ENCODE results near the gene CUBN.

CUBN gene

DNA sequence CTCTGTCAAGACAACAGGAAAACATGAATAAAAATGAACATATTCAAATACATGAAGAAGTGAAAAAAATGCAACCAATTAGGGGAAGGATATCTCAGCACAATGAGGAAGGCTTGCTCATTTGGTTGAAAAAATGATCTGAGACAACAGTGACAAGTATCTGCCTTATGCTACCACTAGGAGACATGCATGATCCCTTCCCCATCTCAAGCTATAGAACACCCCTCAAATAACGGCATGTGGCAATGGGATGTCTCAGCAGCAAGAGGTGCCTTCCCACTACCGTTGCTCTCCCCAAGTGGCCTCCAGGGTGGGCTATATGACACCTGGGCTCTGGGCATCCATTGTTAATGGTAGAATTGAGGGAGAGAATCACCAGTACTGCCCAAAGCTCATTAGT is 214.3 kb downstream of the CUBN start:
- ChIA-PET CTCF (interaction anchor here (1.1 kb wide), 1 partner anchor 10 kb away, joined by 4 read pairs; no protein-coding TSS in a partner anchor), POLR2A (no interaction called here)
- Histone ChIP-seq H3K4me3 (ENCODE audit: control insufficient read depth in 1 of 7, extremely low read depth in 1 of 7, insufficient read depth in 4 of 7, low read depth in 2 of 7, low read length in 6 of 7) (no peak overlapping the region), H3K36me3 (ENCODE audit: control insufficient read depth in 4 of 4, insufficient read depth in 4 of 4, low read length in 3 of 4) (no peaks in the 10 kb centered on the region), H3K4me1 (ENCODE audit: control extremely low read depth in 1 of 4, control insufficient read depth in 4 of 4, insufficient read depth in 4 of 4, low read length in 3 of 4) (peaks cover 5 to 15% (median 14%) of the 10 kb centered on the region in 4 experiments), H3K27me3 (replicated peaks in 2 of 5; ENCODE audit: control insufficient read depth in 4 of 5, insufficient read depth in 5 of 5, low read length in 4 of 5) (no peaks in the 10 kb centered on the region), H3K27ac (ENCODE audit: insufficient read depth in 1 of 2, low read depth in 1 of 2, low read length in 2 of 2, poor library complexity in 1 of 2, severe bottlenecking in 2 of 2) (no peak overlapping the region), H3K9me3 (ENCODE audit: control extremely low read depth in 1 of 5, control insufficient read depth in 4 of 5, insufficient read depth in 2 of 5, low read depth in 1 of 5, low read length in 4 of 5) (no peaks in the 10 kb centered on the region)
- peak; percentile 60 to 87 (median 78) for DNase-seq
- WGBS (ENCODE audit: insufficient coverage) = no CpG with 5 or more reads among the region's 2 CpGs

GRCh38 chr10:16913266-16913665 is 216.3 kb downstream of the CUBN start:
- ChIA-PET CTCF (no interaction called here), POLR2A (no interaction called here)
- H3K4me3 ChIP-seq (ENCODE audit: control insufficient read depth in 1 of 7, extremely low read depth in 1 of 7, insufficient read depth in 4 of 7, low read depth in 2 of 7, low read length in 6 of 7) = no peak overlapping the region
- DNase-seq = no peak
- WGBS (ENCODE audit: insufficient coverage) = 91% methylated on average over 4 of the region's 4 CpGs
- no peaks in the 10 kb centered on the region for H3K9me3 ChIP-seq (ENCODE audit: control extremely low read depth in 1 of 5, control insufficient read depth in 4 of 5, insufficient read depth in 2 of 5, low read depth in 1 of 5, low read length in 4 of 5)
- no peaks in the 10 kb centered on the region for H3K36me3 ChIP-seq (ENCODE audit: control insufficient read depth in 4 of 4, insufficient read depth in 4 of 4, low read length in 3 of 4)
- no peaks in the 10 kb centered on the region for H3K27me3 ChIP-seq (replicated peaks in 2 of 5; ENCODE audit: control insufficient read depth in 4 of 5, insufficient read depth in 5 of 5, low read length in 4 of 5)
- no peak overlapping the region for H3K27ac ChIP-seq (ENCODE audit: insufficient read depth in 1 of 2, low read depth in 1 of 2, low read length in 2 of 2, poor library complexity in 1 of 2, severe bottlenecking in 2 of 2)
- peaks cover 5 to 24% (median 22%) of the 10 kb centered on the region in 4 experiments for H3K4me1 ChIP-seq (ENCODE audit: control extremely low read depth in 1 of 4, control insufficient read depth in 4 of 4, insufficient read depth in 4 of 4, low read length in 3 of 4)

GRCh38 chr10:16910793-16911164 is 218.8 kb downstream of the CUBN start:
- DNase-seq = peak; percentile 70 to 90 (median 85)
- WGBS (ENCODE audit: insufficient coverage) = 0% methylated on average over 3 of the region's 4 CpGs
- no peaks in the 10 kb centered on the region for H3K36me3 ChIP-seq (ENCODE audit: control insufficient read depth in 4 of 4, insufficient read depth in 4 of 4, low read length in 3 of 4)
- no peak overlapping the region for H3K27ac ChIP-seq (ENCODE audit: insufficient read depth in 1 of 2, low read depth in 1 of 2, low read length in 2 of 2, poor library complexity in 1 of 2, severe bottlenecking in 2 of 2)
- ChIA-PET POLR2A (interaction anchor here (0.7 kb wide), 1 partner anchor 327 kb away, joined by 3 read pairs; no protein-coding TSS in a partner anchor), CTCF (no interaction called here)
- H3K4me1 ChIP-seq (ENCODE audit: control extremely low read depth in 1 of 4, control insufficient read depth in 4 of 4, insufficient read depth in 4 of 4, low read length in 3 of 4) = peaks cover 5 to 39% (median 24%) of the 10 kb centered on the region in 4 experiments
- H3K4me3 ChIP-seq (ENCODE audit: control insufficient read depth in 1 of 7, extremely low read depth in 1 of 7, insufficient read depth in 4 of 7, low read depth in 2 of 7, low read length in 6 of 7) = peak overlapping the region in 2 of 7 experiments; percentile 10 to 17
- H3K27me3 ChIP-seq (replicated peaks in 2 of 5; ENCODE audit: control insufficient read depth in 4 of 5, insufficient read depth in 5 of 5, low read length in 4 of 5) = no peaks in the 10 kb centered on the region
- no peaks in the 10 kb centered on the region for H3K9me3 ChIP-seq (ENCODE audit: control extremely low read depth in 1 of 5, control insufficient read depth in 4 of 5, insufficient read depth in 2 of 5, low read depth in 1 of 5, low read length in 4 of 5)

DNA sequence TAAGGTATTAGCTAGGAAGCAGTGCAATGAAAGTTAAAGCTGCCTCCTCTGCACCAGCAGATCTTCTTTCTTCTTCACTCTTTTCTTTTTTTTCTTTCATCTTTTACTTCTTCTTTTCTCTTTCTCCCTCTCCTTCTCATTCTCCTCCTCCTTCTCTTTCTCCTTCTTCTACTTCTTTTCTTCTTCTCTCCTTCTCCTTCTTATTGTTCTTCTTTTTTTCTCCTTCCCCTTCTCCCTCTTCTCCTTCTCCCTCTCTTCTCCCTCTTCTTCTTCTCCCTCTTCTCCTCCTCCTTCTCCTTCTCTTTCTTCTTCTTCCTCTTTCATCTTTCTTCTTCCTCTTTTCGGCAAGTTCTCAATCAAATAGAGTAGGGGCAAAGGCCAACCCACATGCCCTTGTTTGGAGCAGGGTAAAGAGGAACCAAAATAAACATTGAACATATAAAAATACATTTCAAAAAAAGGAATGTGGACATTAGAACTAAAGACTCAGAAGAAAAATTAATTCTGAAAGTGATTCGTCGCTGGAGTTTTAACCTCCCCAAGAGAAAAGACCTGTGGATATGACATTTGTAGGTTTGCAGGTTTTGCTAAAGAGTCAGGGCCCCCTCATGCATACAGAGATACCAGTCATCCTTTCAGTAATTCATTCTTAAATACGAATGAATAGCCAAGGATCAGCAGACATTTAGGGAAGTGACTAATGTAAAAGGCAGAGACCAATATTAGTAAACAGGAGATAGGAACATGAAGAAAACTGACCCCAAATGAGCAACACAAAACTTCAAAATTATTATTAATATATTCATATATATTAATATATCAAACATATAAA is 219.4 kb downstream of the CUBN start:
- CTCF ChIA-PET = no interaction called here
- Histone ChIP-seq H3K36me3 (ENCODE audit: control insufficient read depth in 4 of 4, insufficient read depth in 4 of 4, low read length in 3 of 4) (no peaks in the 10 kb centered on the region), H3K4me3 (ENCODE audit: control insufficient read depth in 1 of 7, extremely low read depth in 1 of 7, insufficient read depth in 4 of 7, low read depth in 2 of 7, low read length in 6 of 7) (peak overlapping the region in 3 of 7 experiments; percentile 2 to 25 (median 11)), H3K27me3 (replicated peaks in 2 of 5; ENCODE audit: control insufficient read depth in 4 of 5, insufficient read depth in 5 of 5, low read length in 4 of 5) (no peaks in the 10 kb centered on the region), H3K9me3 (ENCODE audit: control extremely low read depth in 1 of 5, control insufficient read depth in 4 of 5, insufficient read depth in 2 of 5, low read depth in 1 of 5, low read length in 4 of 5) (no peaks in the 10 kb centered on the region), H3K27ac (ENCODE audit: insufficient read depth in 1 of 2, low read depth in 1 of 2, low read length in 2 of 2, poor library complexity in 1 of 2, severe bottlenecking in 2 of 2) (peak overlapping the region in 1 of 2 experiments; percentile 73), H3K4me1 (ENCODE audit: control extremely low read depth in 1 of 4, control insufficient read depth in 4 of 4, insufficient read depth in 4 of 4, low read length in 3 of 4) (peaks cover 5 to 37% (median 21%) of the 10 kb centered on the region in 4 experiments)
- no CpG with 5 or more reads among the region's 4 CpGs for WGBS (ENCODE audit: insufficient coverage)
- peak; percentile 46 to 84 (median 72) for DNase-seq
- POLR2A ChIA-PET = interaction anchor here (0.7 kb wide), 1 partner anchor 328 kb away, joined by 3 read pairs; no protein-coding TSS in a partner anchor

DNA sequence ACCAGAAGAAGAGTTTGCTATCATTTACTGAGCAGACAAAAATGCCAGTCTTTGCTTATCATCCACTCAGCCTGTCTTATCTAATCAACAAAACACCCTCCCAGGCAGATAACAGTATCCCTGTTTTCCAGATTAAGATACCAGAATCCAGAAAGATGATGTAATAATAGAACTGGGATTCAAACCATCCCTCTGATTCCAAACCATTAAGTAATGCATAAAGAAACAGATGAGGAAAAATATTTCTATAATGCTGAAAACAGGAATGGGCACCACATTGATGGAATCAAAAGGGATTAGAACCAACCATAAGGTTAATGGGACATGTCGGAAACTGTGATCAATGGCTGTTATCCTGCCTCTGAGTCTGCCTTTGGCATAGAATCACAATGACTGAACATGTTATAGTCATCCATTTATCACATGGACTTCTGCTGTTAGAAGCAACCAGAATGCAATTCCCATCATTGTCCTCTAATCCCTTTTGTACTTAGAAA is 220.3 kb downstream of the CUBN start:
- Histone ChIP-seq H3K9me3 (ENCODE audit: control extremely low read depth in 1 of 5, control insufficient read depth in 4 of 5, insufficient read depth in 2 of 5, low read depth in 1 of 5, low read length in 4 of 5) (no peaks in the 10 kb centered on the region), H3K27ac (ENCODE audit: insufficient read depth in 1 of 2, low read depth in 1 of 2, low read length in 2 of 2, poor library complexity in 1 of 2, severe bottlenecking in 2 of 2) (no peak overlapping the region), H3K4me1 (ENCODE audit: control extremely low read depth in 1 of 4, control insufficient read depth in 4 of 4, insufficient read depth in 4 of 4, low read length in 3 of 4) (peaks cover 5 to 39% (median 22%) of the 10 kb centered on the region in 4 experiments), H3K36me3 (ENCODE audit: control insufficient read depth in 4 of 4, insufficient read depth in 4 of 4, low read length in 3 of 4) (no peaks in the 10 kb centered on the region), H3K27me3 (replicated peaks in 2 of 5; ENCODE audit: control insufficient read depth in 4 of 5, insufficient read depth in 5 of 5, low read length in 4 of 5) (no peaks in the 10 kb centered on the region), H3K4me3 (ENCODE audit: control insufficient read depth in 1 of 7, extremely low read depth in 1 of 7, insufficient read depth in 4 of 7, low read depth in 2 of 7, low read length in 6 of 7) (no peak overlapping the region)
- WGBS (ENCODE audit: insufficient coverage) = 100% methylated on average over 1 of the region's 1 CpG
- DNase-seq = no peak
- ChIA-PET POLR2A (no interaction called here), CTCF (no interaction called here)

DNA sequence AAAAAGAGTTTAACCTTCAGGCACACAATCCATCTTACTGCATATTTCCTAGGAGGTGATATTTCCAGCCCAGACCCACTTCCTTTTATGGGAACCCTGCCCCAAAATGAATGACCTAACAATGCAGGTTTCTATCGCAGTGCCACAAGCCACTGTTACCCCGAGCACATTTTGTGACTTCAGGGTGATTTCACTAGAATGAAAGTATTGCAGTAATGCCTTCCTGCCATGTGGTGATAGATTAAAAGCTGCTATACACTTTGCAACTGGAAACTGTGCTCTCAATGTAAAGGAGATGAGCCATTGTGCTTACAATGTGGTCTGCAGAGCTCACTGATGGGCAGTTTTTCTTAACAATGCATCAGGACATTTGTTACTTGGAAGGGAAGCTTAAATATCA is 221.9 kb downstream of the CUBN start:
- Histone ChIP-seq H3K4me1 (ENCODE audit: control extremely low read depth in 1 of 4, control insufficient read depth in 4 of 4, insufficient read depth in 4 of 4, low read length in 3 of 4) (peaks cover 11 to 45% (median 25%) of the 10 kb centered on the region in 4 experiments), H3K27ac (ENCODE audit: insufficient read depth in 1 of 2, low read depth in 1 of 2, low read length in 2 of 2, poor library complexity in 1 of 2, severe bottlenecking in 2 of 2) (no peak overlapping the region), H3K9me3 (ENCODE audit: control extremely low read depth in 1 of 5, control insufficient read depth in 4 of 5, insufficient read depth in 2 of 5, low read depth in 1 of 5, low read length in 4 of 5) (peaks cover 0 to 3% (median 0%) of the 10 kb centered on the region in 5 experiments), H3K36me3 (ENCODE audit: control insufficient read depth in 4 of 4, insufficient read depth in 4 of 4, low read length in 3 of 4) (no peaks in the 10 kb centered on the region), H3K4me3 (ENCODE audit: control insufficient read depth in 1 of 7, extremely low read depth in 1 of 7, insufficient read depth in 4 of 7, low read depth in 2 of 7, low read length in 6 of 7) (peak overlapping the region in 1 of 7 experiments; percentile 33), H3K27me3 (replicated peaks in 2 of 5; ENCODE audit: control insufficient read depth in 4 of 5, insufficient read depth in 5 of 5, low read length in 4 of 5) (no peaks in the 10 kb centered on the region)
- 25% methylated on average over 2 of the region's 2 CpGs for WGBS (ENCODE audit: insufficient coverage)
- DNase-seq = peak in 2 of 3 donors; percentile 31 to 56
- POLR2A ChIA-PET = no interaction called here
- CTCF ChIA-PET = interaction anchor here (1.1 to 1.8 kb wide), 2 partner anchors 9 to 99 kb away, joined by 3 to 4 read pairs; no protein-coding TSS in a partner anchor

- Histone ChIP-seq H3K9me3 (ENCODE audit: control extremely low read depth in 1 of 5, control insufficient read depth in 4 of 5, insufficient read depth in 2 of 5, low read depth in 1 of 5, low read length in 4 of 5) (peaks cover 0 to 7% (median 0%) of the 10 kb centered on the region in 5 experiments), H3K27ac (ENCODE audit: insufficient read depth in 1 of 2, low read depth in 1 of 2, low read length in 2 of 2, poor library complexity in 1 of 2, severe bottlenecking in 2 of 2) (no peak overlapping the region), H3K4me1 (ENCODE audit: control extremely low read depth in 1 of 4, control insufficient read depth in 4 of 4, insufficient read depth in 4 of 4, low read length in 3 of 4) (peaks cover 6 to 37% (median 19%) of the 10 kb centered on the region in 4 experiments), H3K27me3 (replicated peaks in 2 of 5; ENCODE audit: control insufficient read depth in 4 of 5, insufficient read depth in 5 of 5, low read length in 4 of 5) (no peaks in the 10 kb centered on the region), H3K36me3 (ENCODE audit: control insufficient read depth in 4 of 4, insufficient read depth in 4 of 4, low read length in 3 of 4) (no peaks in the 10 kb centered on the region), H3K4me3 (ENCODE audit: control insufficient read depth in 1 of 7, extremely low read depth in 1 of 7, insufficient read depth in 4 of 7, low read depth in 2 of 7, low read length in 6 of 7) (no peak overlapping the region)
- CTCF ChIA-PET = interaction anchor here (0.9 to 1.6 kb wide), 2 partner anchors 11 to 351 kb away, joined by 3 to 4 read pairs; no protein-coding TSS in a partner anchor
- 99% methylated on average over 6 of the region's 8 CpGs for WGBS (ENCODE audit: insufficient coverage)
- POLR2A ChIA-PET = no interaction called here
- no peak for DNase-seq
Measured at GRCh38 chr10:16905320-16905719, 224.3 kb downstream of the CUBN start.

Measured in common myeloid progenitor, CD34-positive (primary cell).